ENCODE data around the gene SRRD. TPM values are rescaled to one million over a fixed set of nuclear protein-coding genes. Genes with fewer than 3 reads are reported as not detected.

Gene SRRD
- total RNA-seq, 1 donor from 2014 or later, result 20.1 TPM

- H3K9me3 Mint-ChIP-seq (ENCODE audit: unreplicated experiment), result peaks cover 5% of the 10 kb centered on the region
- H3K27me3 Mint-ChIP-seq (ENCODE audit: unreplicated experiment), result peaks cover 13% of the 10 kb centered on the region
These were observed 38.0 kb upstream of the SRRD start for GRCh38 chr22:26445577-26446275.

GRCh38 chr22:26446808-26447515, 36.7 kb upstream of the SRRD start:
- Mint-ChIP-seq H3K4me1 (ENCODE audit: low read depth, unreplicated experiment) (peaks cover 58% of the 10 kb centered on the region), H3K27me3 (ENCODE audit: unreplicated experiment) (peaks cover 16% of the 10 kb centered on the region), H3K4me3 (ENCODE audit: unreplicated experiment) (peak overlapping the region; percentile 28), H3K36me3 (ENCODE audit: unreplicated experiment) (no peaks in the 10 kb centered on the region), H3K27ac (ENCODE audit: unreplicated experiment) (peak overlapping the region; percentile 74), H3K9me3 (ENCODE audit: unreplicated experiment) (peaks cover 13% of the 10 kb centered on the region)
- DNase-seq, result no peak
- no peak for TF ChIP-seq CTCF (IDR thresholded peaks at IDR 0.05; ENCODE audit: partially characterized antibody, unreplicated experiment)

More at GRCh38 chr22:26445577-26446275, 38.0 kb upstream of the SRRD start:
- no peaks in the 10 kb centered on the region for H3K36me3 Mint-ChIP-seq (ENCODE audit: unreplicated experiment)
- no peak for DNase-seq
- H3K4me1 Mint-ChIP-seq (ENCODE audit: low read depth, unreplicated experiment), result peaks cover 46% of the 10 kb centered on the region
- no peak for TF ChIP-seq CTCF (IDR thresholded peaks at IDR 0.05; ENCODE audit: partially characterized antibody, unreplicated experiment)
- no peak overlapping the region for H3K27ac Mint-ChIP-seq (ENCODE audit: unreplicated experiment)
- peak overlapping the region; percentile 56 for H3K4me3 Mint-ChIP-seq (ENCODE audit: unreplicated experiment)

GRCh38 chr22:26447584-26448329, 35.9 kb upstream of the SRRD start:
- peak overlapping the region; percentile 74 for H3K27ac Mint-ChIP-seq (ENCODE audit: unreplicated experiment)
- H3K36me3 Mint-ChIP-seq (ENCODE audit: unreplicated experiment), result no peaks in the 10 kb centered on the region
- TF ChIP-seq CTCF (IDR thresholded peaks at IDR 0.05; ENCODE audit: partially characterized antibody, unreplicated experiment), result no peak

GRCh38 chr22:26448334-26448733, 35.3 kb upstream of the SRRD start:
- Mint-ChIP-seq H3K9me3 (ENCODE audit: unreplicated experiment) (peaks cover 15% of the 10 kb centered on the region), H3K27me3 (ENCODE audit: unreplicated experiment) (peaks cover 19% of the 10 kb centered on the region), H3K4me1 (ENCODE audit: low read depth, unreplicated experiment) (peaks cover 63% of the 10 kb centered on the region), H3K4me3 (ENCODE audit: unreplicated experiment) (peak overlapping the region; percentile 18), H3K27ac (ENCODE audit: unreplicated experiment) (peak overlapping the region; percentile 74), H3K36me3 (ENCODE audit: unreplicated experiment) (no peaks in the 10 kb centered on the region)
- DNase-seq, result no peak
- TF ChIP-seq CTCF (IDR thresholded peaks at IDR 0.05; ENCODE audit: partially characterized antibody, unreplicated experiment), result no peak

More at GRCh38 chr22:26447584-26448329, 35.9 kb upstream of the SRRD start:
- Mint-ChIP-seq H3K4me1 (ENCODE audit: low read depth, unreplicated experiment) (peaks cover 63% of the 10 kb centered on the region), H3K27me3 (ENCODE audit: unreplicated experiment) (peaks cover 19% of the 10 kb centered on the region), H3K4me3 (ENCODE audit: unreplicated experiment) (peak overlapping the region; percentile 18), H3K9me3 (ENCODE audit: unreplicated experiment) (peaks cover 15% of the 10 kb centered on the region)
- DNase-seq, result no peak
